PFSK-1 (cell line): Measurements from ENCODE around the gene SERPINF2.

Source experiments
- POLR2AphosphoS5 ChIP-seq: IDR thresholded peaks from 2 replicates; pipeline ENCODE4 v1.6.1; 2012; ENCODE audit warnings: low read depth, mild to moderate bottlenecking, control low read depth, low read length, moderate library complexity
- TAF1 ChIP-seq: IDR thresholded peaks from 2 replicates; pipeline ENCODE4 v1.6.1; 2012; ENCODE audit warnings: low read length, control low read depth, borderline replicate concordance; ENCODE audit not compliant: insufficient read depth

GRCh38 chr17:1786708-1787107 lies 44.0 kb downstream of the SERPINF2 start:
- TF ChIP-seq POLR2AphosphoS5 (no peak), TAF1 (no peak)
